Activated CD4-positive, alpha-beta T cell treated with anti-CD3 and anti-CD28 coated beads, Interleukin-2, amount 50 U/mL, for 16 hours (primary cell): Measurements from ENCODE around the gene BDKRB2.
"Not testable (repeated sequence)": the region's sequence is repeated elsewhere in the genome, so short reads cannot be mapped to it uniquely, and the experiment has no call there.

ENCODE experiments used
- DNase-seq: peaks from one replicate; pipeline ENCODE4 v3.0.0-alpha.2; 2020

The BDKRB2 gene

GRCh38 chr14:96229315-96229714 is 24.7 kb downstream of the BDKRB2 start:
- DNase-seq: no peak

GRCh38 chr14:96231056-96231455 is 26.4 kb downstream of the BDKRB2 start:
- no peak for DNase-seq

- DNase-seq: no peak
Observed at GRCh38 chr14:96231526-96232130, 27.0 kb downstream of the BDKRB2 start.

GRCh38 chr14:96232506-96232905 is 27.9 kb downstream of the BDKRB2 start:
- no peak for DNase-seq

- DNase-seq: no peak
Observed at GRCh38 chr14:96233661-96234060, 29.0 kb downstream of the BDKRB2 start.

GRCh38 chr14:96235426-96235825 is 30.8 kb downstream of the BDKRB2 start:
- DNase-seq: no peak

GRCh38 chr14:96237641-96238040 is 33.0 kb downstream of the BDKRB2 start:
- no peak for DNase-seq

- DNase-seq: no peak
Observed at GRCh38 chr14:96238676-96239265, 34.1 kb downstream of the BDKRB2 start.

- no peak for DNase-seq
Observed at GRCh38 chr14:96239711-96240141, 35.1 kb downstream of the BDKRB2 start.

- DNase-seq: no peak
Observed at GRCh38 chr14:96240641-96241040, 36.0 kb downstream of the BDKRB2 start.

GRCh38 chr14:96242126-96242525 is 37.5 kb downstream of the BDKRB2 start:
- no peak for DNase-seq

GRCh38 chr14:96243785-96244184 is 39.1 kb downstream of the BDKRB2 start:
- DNase-seq: no peak

GRCh38 chr14:96245074-96245473 is 40.4 kb downstream of the BDKRB2 start:
- DNase-seq: not testable (repeated sequence)

GRCh38 chr14:96245710-96246538 is 41.3 kb downstream of the BDKRB2 start:
- DNase-seq: no peak

- no peak for DNase-seq
Observed at GRCh38 chr14:96246539-96246847, 41.9 kb downstream of the BDKRB2 start.

- no peak for DNase-seq
Observed at GRCh38 chr14:96247031-96247430, 42.4 kb downstream of the BDKRB2 start.

GRCh38 chr14:96249029-96249428 is 44.4 kb downstream of the BDKRB2 start:
- DNase-seq: no peak

GRCh38 chr14:96250485-96250884 is 45.8 kb downstream of the BDKRB2 start:
- DNase-seq: no peak

GRCh38 chr14:96251656-96252155 is 47.1 kb downstream of the BDKRB2 start:
- no peak for DNase-seq

- no peak for DNase-seq
Observed at GRCh38 chr14:96252323-96252998, 47.8 kb downstream of the BDKRB2 start.

- DNase-seq: no peak
Observed at GRCh38 chr14:96252999-96253539, 48.4 kb downstream of the BDKRB2 start.

GRCh38 chr14:96254687-96255086 is 50.0 kb downstream of the BDKRB2 start:
- DNase-seq: no peak
